GM12892 (cell line): Measurements from ENCODE around the gene NAV1.
A peak's percentile ranks its signal among the peaks of the same experiment; 100 is the strongest.

Experiments
- DNase-seq: peaks from one replicate; pipeline ENCODE4 v3.0.0; 2011; ENCODE audit not compliant: insufficient read length
- FAIRE-seq: peaks from 2 replicates; lab custom pipeline; 2011; peaks lifted over from hg19 to GRCh38; lab: Jason Lieb, UNC
- POLR2A ChIP-seq: IDR thresholded peaks from 2 replicates; pipeline ENCODE4 v1.6.1; 2011; ENCODE audit warnings: low read depth, low read length, control low read depth
- POLR2AphosphoS5 ChIP-seq: IDR thresholded peaks from 2 replicates; pipeline ENCODE4 v1.6.1; 2011; ENCODE audit warnings: low read depth, low read length, control low read depth
- TAF1 ChIP-seq: IDR thresholded peaks from 2 replicates; pipeline ENCODE4 v1.6.1; 2011; ENCODE audit warnings: low read depth, mild to moderate bottlenecking, control low read depth, low read length, borderline replicate concordance

The NAV1 gene

DNA sequence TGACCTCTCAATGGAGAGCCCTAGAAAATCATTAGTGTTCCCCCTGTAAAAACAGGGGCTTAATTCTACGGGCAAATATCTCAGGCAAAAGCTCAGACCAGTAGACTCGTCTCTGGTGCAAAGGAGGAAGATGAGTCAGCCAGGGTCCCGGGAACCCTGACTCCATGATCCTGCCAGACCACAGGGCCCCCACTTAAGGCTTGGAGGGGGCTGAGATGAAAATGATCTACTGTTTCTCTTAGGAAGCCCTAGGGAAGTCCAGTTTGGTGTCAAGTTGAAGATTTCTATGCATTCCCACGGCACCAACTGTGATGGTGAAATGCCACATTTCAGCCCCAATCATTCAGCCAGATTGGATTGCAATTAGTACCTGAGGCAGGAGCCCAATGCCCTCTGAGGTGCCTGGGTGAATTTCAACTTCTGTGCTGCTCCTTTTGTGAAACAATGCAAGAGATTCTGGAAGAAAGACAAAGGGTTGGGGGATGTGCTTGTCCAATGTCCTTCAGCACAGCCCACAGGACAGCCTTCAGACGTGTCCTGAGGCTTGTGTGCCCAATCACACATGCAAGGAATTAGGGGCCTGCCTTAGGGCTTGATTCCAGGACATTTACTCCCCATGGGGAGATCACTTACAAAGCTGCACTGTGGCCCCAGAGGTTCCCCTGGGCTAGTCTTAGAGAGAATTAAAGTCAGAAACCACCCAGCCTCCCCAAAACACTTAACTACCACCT lies 18.1 kb downstream of the NAV1 start:
- DNase-seq (no peak), FAIRE-seq (no peak)
- TF ChIP-seq TAF1 (no peak), POLR2AphosphoS5 (no peak), POLR2A (no peak)

DNA sequence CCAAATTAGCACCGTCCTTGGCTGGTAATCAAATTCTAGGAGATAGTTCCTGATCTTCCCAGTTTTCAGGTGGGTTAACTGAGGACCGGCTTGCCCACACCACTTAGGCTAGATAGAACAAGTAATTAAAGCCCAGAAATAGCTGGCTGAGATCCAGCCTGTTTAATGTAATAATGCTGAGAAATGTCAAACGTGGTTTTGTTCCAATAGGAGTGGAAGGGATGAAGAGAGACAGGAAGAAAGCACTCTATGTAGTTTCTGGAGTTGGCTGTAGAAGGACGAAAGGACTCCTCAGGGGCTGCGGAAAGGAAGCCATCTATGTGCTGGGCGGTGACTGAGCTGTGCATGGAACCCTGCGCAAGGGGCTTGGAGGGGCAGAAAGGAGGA lies 18.6 kb downstream of the NAV1 start:
- DNase-seq (no peak), FAIRE-seq (no peak)
- TF ChIP-seq POLR2AphosphoS5 (no peak), TAF1 (no peak), POLR2A (no peak)

DNA sequence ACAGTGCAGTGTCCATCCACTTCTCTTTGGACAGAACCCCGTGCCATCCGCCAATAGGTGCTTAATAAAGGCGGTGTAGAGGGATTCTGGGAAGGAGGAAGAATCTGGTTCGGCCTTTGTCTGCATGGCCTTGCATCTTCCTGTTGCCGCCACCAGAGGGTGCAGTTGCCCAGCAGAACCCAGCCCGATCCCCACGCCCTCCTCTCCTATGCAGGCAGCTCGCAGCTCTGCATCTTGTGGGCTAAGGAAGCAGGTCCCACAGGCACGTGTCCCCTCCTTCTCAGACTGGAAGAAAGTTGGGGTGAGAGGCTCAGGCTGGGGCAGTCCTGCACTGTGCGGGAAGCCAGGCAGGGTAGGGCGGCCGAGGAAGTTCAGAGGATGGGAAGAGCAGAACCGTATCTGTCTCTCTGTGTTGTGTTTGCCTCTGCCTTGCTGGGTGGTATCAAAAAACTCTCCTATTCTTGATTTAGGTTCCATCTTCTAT lies 20.8 kb downstream of the NAV1 start:
- no peak for TF ChIP-seq TAF1
- TF ChIP-seq POLR2AphosphoS5 = no peak
- TF ChIP-seq POLR2A = no peak
- peak; percentile 90 for FAIRE-seq
- DNase-seq = peak; percentile 71

DNA sequence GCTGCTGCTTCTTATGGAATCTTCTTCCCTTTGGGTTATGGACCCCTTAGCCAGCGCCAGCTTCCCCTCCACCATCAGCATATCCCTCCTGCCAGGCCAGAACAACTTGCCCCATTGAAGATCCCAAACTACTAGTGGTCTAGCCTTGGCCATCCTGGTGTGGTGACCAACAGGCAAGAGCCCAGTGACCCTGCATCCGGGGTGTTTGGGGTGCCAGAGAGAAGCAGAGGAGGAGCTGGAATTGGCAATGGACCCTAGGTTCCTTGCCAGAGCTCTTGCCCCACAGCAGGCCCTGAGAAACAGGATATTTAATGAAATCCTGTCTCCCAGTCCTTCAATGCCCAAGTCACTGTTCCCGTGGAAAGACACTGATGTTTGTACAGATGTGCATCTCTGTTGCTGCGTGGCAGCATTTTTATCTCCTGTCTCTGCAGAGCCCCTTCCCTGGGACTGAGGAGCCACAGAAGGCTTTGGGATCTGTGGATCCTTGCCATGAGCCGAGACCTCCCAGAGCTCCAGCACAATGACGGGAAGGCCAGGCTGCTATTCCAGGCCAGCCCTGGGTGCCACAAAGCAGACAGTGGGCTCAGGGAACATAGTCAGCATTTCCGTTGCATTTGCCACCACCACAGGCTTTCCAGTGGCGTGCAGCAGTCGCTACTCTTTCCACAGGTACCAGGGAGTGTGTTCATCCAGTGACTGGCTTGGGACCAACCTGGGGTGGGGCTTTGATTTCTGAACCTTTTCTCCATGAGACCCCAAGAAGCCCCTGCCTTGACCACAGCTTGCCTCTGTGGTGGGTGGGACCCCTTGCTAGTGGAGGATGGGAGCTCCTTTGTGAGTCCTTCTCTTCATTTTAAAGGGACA lies 21.6 kb downstream of the NAV1 start:
- DNase-seq (no peak), FAIRE-seq (no peak)
- TF ChIP-seq TAF1 (no peak), POLR2A (no peak), POLR2AphosphoS5 (no peak)

DNA sequence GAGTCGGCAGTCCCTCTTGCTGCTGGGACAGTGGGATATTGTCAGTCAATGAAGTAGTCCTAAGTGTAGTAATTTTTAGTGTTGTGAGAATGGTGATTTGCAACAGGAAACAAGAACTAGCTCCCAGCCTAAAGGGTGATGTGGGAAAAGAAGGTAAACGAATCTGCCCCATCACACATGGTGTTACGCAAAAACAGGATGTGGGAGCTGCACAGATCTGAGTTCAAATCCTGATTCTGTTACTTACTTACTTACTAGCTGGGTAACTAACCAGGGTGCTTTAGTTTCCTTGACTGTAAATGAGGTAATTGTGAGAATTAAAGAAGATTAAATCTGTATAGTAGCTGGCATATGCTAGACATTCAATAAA lies 22.3 kb downstream of the NAV1 start:
- FAIRE-seq = no peak
- DNase-seq = no peak
- no peak for TF ChIP-seq POLR2A
- TF ChIP-seq TAF1 = no peak
- TF ChIP-seq POLR2AphosphoS5 = no peak

DNA sequence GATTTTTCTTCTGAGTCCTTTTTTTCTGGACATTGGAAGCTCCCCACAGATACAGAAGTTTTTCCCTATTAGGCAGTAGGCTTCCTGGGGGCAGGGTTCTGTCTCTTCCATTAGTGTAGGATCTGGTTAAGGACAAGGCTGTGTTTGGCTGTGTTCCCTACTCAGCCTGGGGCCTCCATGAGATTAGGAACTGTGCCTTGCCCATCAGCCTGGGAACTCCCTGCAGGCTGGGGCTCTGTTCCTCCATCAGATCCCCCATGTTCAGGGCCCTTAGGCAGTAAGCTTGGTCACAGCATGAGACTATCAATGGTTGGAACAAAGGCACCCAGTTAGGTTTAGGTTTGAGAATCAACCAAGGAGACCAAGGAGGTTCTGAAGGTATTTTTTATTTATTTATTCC lies 22.7 kb downstream of the NAV1 start:
- DNase-seq (no peak), FAIRE-seq (no peak)
- no peak for TF ChIP-seq TAF1
- TF ChIP-seq POLR2A = no peak
- no peak for TF ChIP-seq POLR2AphosphoS5

DNA sequence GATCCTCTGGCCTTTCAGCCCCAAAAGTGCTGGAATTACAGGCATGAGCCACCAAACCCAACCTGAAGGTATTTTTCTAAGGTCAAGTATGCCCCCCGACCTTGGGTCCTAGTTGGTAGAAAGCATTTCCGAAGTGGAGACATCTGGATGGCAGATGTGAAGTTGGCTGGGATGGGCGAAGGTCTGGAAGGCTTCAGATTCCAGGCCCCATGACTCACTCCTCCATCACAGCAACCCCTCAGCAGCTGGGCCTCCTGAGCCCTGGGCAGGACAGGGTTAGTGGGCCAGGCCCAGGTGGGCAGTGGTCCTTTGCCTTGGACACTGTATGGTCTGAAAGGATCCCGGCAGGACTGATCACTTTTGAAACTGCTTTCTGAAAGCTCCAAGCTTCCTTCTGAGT lies 23.3 kb downstream of the NAV1 start:
- DNase-seq (no peak), FAIRE-seq (no peak)
- TF ChIP-seq TAF1 (no peak), POLR2A (no peak), POLR2AphosphoS5 (no peak)

DNA sequence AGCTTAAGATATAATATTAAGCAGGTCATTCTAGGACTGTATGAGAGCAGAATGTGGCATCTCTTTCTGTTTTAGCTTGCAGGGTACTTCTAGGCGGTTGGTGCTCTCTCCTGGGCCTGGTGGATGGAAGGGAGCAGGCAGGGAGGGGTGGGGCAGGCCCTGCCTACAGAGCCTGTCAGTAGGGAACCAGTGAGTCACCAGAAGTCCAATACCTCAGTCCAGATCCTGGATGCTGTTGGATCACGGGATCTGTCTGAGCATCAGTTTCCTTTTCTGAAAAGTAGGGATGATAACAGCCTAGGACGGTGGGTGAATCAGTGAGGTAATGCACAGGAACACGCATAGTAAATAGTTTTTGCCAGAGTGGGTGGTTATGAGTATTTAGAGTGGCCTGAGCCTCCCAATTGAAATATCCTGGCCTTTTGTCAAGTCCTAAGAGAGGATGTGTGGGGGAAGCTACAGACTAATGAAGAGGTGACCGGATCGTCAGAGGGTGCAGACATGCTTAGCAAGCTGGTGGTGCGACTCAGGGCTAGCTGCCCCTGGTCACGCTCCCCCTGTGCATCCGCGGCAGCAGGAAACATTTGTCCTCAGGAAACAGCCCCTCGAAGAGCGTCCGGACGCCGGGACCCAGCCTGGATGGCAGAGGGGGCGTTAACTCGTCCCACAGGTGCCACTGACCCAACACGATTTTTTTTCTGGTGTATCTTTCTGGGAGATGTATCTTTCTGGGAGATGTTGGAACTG lies 23.9 kb downstream of the NAV1 start:
- DNase-seq = no peak
- TF ChIP-seq POLR2AphosphoS5 (no peak), TAF1 (no peak), POLR2A (no peak)
- no peak for FAIRE-seq

DNA sequence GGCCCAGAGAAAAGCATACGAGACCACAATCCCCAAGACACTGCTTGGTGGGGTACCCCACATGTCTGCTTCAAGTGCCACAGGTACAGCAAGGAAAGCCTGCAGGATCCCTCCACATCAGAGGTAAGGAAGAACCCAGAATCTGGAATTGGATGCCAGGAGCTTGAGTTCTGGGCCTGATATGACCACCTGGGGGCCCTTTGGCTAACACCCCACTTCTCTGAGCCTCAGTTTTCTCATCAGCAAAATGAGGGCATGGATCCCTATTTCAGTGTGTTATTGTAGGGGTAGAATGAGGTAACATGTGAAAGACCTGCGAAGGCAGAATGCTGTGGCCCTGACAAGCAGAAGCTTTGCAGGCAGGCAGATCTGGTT lies 24.5 kb downstream of the NAV1 start:
- no peak for DNase-seq
- no peak for TF ChIP-seq TAF1
- TF ChIP-seq POLR2AphosphoS5 = no peak
- no peak for TF ChIP-seq POLR2A
- FAIRE-seq = no peak

DNA sequence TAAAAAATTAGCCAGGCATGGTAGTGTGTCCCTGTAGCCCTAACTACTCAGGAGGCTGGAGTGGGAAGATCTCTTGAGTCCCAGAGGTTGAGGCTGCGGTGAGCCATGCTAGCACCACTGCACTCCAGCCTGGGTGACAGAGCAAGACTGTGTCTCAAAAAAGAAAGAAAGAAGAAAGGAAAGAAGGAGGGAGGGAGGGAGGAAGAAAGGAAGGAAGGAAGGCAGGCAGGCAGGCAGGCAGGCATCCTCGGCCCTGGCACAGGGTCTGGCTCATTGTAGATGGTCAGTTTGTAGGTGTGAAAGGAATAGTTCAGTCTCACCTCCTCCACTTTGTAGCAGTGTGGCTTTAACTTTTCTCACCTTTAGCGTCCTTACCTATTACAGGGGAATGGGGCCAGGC lies 25.0 kb downstream of the NAV1 start:
- FAIRE-seq = no peak
- TF ChIP-seq POLR2A (no peak), TAF1 (no peak), POLR2AphosphoS5 (no peak)
- no peak for DNase-seq
